ENCODE results near the gene KRT83. TPM values are rescaled to one million over a fixed set of nuclear protein-coding genes. Genes with fewer than 3 reads are reported as not detected.

KRT83 gene
- polyA plus RNA-seq, 3 donors, result not detected

- Mint-ChIP-seq H3K4me3 (peak overlapping the region; percentile 21 to 37), H3K9me3 (peaks cover 0 to 3% (median 0%) of the 10 kb centered on the region in 7 donors), H3K27me3 (ENCODE audit: low read depth in 3 of 3) (peaks cover 19 to 43% (median 22%) of the 10 kb centered on the region in 3 donors), H3K36me3 (no peaks in the 10 kb centered on the region), H3K27ac (peak overlapping the region in 1 of 7 donors; percentile 50), H3K4me1 (peaks cover 37% of the 10 kb centered on the region)
- Histone ChIP-seq H3K9ac (ENCODE audit: insufficient read depth, low read length, poor library complexity, severe bottlenecking) (no peak overlapping the region), H2AFZ (ENCODE audit: insufficient read depth, low read depth, low read length, poor library complexity, severe bottlenecking) (no peak overlapping the region), H3K79me2 (ENCODE audit: insufficient read depth, low read length) (no peaks in the 10 kb centered on the region), H3K36me3 (replicated peaks in 1 of 2; ENCODE audit: control insufficient read depth in 1 of 2, insufficient read depth in 2 of 2, low read length in 2 of 2) (no peaks in the 10 kb centered on the region), H3K27me3 (ENCODE audit: control insufficient read depth in 2 of 2, insufficient read depth in 2 of 2, low read length in 2 of 2) (peaks cover 2 to 41% of the 10 kb centered on the region in 2 donors), H3K27ac (ENCODE audit: low read depth in 1 of 2, low read length in 2 of 2) (no peak overlapping the region), H3K4me3 (replicated peaks in 1 of 3; ENCODE audit: low read depth in 2 of 3, low read length in 3 of 3) (no peak overlapping the region), H3K4me1 (ENCODE audit: control insufficient read depth in 1 of 2, insufficient read depth in 2 of 2, low read length in 2 of 2) (peaks cover 29 to 33% of the 10 kb centered on the region in 2 donors), H3K9me3 (replicated peaks in 1 of 2; ENCODE audit: control insufficient read depth in 1 of 2, insufficient read depth in 1 of 2, low read length in 2 of 2) (no peaks in the 10 kb centered on the region), H4K20me1 (ENCODE audit: insufficient read depth, low read length) (no peaks in the 10 kb centered on the region), H3K4me2 (replicated peaks; ENCODE audit: extremely low read depth, low read length, poor library complexity, severe bottlenecking) (no peak overlapping the region)
- no peak for DNase-seq
- 46% methylated on average over 5 of the region's 9 CpGs for WGBS (ENCODE audit: insufficient coverage)
- TF ChIP-seq, protein P1, sequence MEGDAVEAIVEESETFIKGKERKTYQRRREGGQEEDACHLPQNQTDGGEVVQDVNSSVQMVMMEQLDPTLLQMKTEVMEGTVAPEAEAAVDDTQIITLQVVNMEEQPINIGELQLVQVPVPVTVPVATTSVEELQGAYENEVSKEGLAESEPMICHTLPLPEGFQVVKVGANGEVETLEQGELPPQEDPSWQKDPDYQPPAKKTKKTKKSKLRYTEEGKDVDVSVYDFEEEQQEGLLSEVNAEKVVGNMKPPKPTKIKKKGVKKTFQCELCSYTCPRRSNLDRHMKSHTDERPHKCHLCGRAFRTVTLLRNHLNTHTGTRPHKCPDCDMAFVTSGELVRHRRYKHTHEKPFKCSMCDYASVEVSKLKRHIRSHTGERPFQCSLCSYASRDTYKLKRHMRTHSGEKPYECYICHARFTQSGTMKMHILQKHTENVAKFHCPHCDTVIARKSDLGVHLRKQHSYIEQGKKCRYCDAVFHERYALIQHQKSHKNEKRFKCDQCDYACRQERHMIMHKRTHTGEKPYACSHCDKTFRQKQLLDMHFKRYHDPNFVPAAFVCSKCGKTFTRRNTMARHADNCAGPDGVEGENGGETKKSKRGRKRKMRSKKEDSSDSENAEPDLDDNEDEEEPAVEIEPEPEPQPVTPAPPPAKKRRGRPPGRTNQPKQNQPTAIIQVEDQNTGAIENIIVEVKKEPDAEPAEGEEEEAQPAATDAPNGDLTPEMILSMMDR (IDR thresholded peaks at IDR 0.05), result no peak
- intact Hi-C loops (cut with micrococcal nuclease), result loop anchor here in 1 of 2 donors (5.0 kb wide), 1 partner anchor 55 kb away; no protein-coding TSS in a partner anchor
Measured at GRCh38 chr12:52277486-52278245, 43.5 kb downstream of the KRT83 start.

DNA sequence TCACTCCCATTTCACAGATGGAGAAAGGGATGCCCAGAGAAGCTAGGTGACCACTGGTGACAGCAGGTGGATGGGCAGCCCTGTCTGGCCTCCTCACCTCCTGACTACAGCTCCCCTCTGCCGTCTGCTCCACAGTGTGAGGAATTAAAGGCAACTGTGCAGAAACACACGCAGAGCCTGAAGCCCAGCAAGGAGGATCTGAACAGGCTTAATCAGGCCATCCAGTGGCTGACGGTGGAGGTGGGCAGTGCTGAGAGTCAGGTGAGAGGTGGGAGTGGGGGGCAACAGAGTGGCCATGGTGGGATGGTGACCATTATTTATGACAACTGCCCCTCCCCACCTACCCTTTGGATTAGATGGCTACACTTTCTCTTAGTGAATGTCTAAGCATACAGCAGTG, 45.5 kb downstream of the KRT83 start:
- Histone ChIP-seq H3K79me2 (ENCODE audit: insufficient read depth, low read length) (no peaks in the 10 kb centered on the region), H3K36me3 (replicated peaks in 1 of 2; ENCODE audit: control insufficient read depth in 1 of 2, insufficient read depth in 2 of 2, low read length in 2 of 2) (no peaks in the 10 kb centered on the region), H3K9me3 (replicated peaks in 1 of 2; ENCODE audit: control insufficient read depth in 1 of 2, insufficient read depth in 1 of 2, low read length in 2 of 2) (no peaks in the 10 kb centered on the region), H3K4me1 (ENCODE audit: control insufficient read depth in 1 of 2, insufficient read depth in 2 of 2, low read length in 2 of 2) (peaks cover 27 to 32% of the 10 kb centered on the region in 2 donors), H3K9ac (ENCODE audit: insufficient read depth, low read length, poor library complexity, severe bottlenecking) (no peak overlapping the region), H3K27me3 (ENCODE audit: control insufficient read depth in 2 of 2, insufficient read depth in 2 of 2, low read length in 2 of 2) (peaks cover 2 to 41% of the 10 kb centered on the region in 2 donors), H3K27ac (ENCODE audit: low read depth in 1 of 2, low read length in 2 of 2) (no peak overlapping the region), H3K4me3 (replicated peaks in 1 of 3; ENCODE audit: low read depth in 2 of 3, low read length in 3 of 3) (no peak overlapping the region), H4K20me1 (ENCODE audit: insufficient read depth, low read length) (no peaks in the 10 kb centered on the region), H3K4me2 (replicated peaks; ENCODE audit: extremely low read depth, low read length, poor library complexity, severe bottlenecking) (no peak overlapping the region), H2AFZ (ENCODE audit: insufficient read depth, low read depth, low read length, poor library complexity, severe bottlenecking) (no peak overlapping the region)
- no peaks in the 10 kb centered on the region for H3K36me3 Mint-ChIP-seq
- H3K27me3 Mint-ChIP-seq (ENCODE audit: low read depth in 3 of 3), result peaks cover 19 to 43% (median 22%) of the 10 kb centered on the region in 3 donors
- TF ChIP-seq, protein P1 (IDR thresholded peaks at IDR 0.05), result no peak
- H3K4me3 Mint-ChIP-seq, result no peak overlapping the region
- peaks cover 32% of the 10 kb centered on the region for H3K4me1 Mint-ChIP-seq
- no peak for DNase-seq
- intact Hi-C loops (cut with micrococcal nuclease), result loop anchor here in 1 of 2 donors (5.0 kb wide), 1 partner anchor 53 kb away; no protein-coding TSS in a partner anchor
- no peak overlapping the region for H3K27ac Mint-ChIP-seq
- peaks cover 0 to 1% (median 0%) of the 10 kb centered on the region in 7 donors for H3K9me3 Mint-ChIP-seq
- WGBS (ENCODE audit: insufficient coverage), result 100% methylated on average over 2 of the region's 3 CpGs

All from CD14-positive monocyte (primary cell).